TTC549 (cell line): ENCODE measurements around the gene SORD.
A peak's percentile ranks its signal among the peaks of the same experiment; 100 is the strongest.
"Not testable (repeated sequence)": the region's sequence is repeated elsewhere in the genome, so short reads cannot be mapped to it uniquely, and the experiment has no call there.

Source experiments
- FAIRE-seq: peaks from 2 replicates; lab custom pipeline; 2012; peaks lifted over from hg19 to GRCh38; lab: Jason Lieb, UNC

SORD gene

DNA sequence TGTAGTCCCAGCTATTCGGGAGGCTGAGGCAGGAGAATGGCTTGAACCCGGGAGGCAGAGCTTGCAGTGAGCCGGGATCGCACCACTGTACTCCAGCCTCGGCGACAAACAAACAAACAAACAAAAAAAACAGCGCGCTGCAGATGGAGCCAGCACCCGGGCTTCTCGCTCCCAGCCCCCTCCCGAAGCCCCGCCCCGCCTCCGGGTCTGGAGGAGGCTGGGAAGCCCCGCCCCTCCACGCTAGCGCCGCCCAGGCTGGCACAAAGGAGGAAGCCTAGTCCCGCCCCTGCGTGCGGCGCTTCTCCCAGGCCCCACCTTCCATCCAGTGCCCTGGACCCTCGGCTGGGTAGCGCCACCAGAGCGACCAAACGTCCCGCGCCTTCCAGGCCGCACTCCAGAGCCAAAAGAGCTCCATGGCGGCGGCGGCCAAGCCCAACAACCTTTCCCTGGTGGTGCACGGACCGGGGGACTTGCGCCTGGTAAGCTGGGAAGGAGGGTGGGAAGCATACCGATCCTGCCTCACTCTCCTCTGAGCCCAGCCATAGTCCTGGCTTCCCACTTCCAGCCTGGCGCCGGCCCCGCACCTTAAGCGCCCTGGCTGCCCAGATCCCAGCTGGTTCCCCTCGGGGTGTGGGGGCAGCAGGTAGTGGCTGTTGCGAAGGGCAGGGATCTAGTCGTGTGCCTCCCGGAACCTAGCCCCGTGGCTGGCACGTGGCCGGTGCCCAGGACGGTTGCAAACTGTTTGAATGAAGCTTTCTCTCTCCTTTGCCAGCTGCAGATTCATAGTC is at the start of gene SORD:
Gene SORD, plus strand, starts transcription at position 325 of the 788 bp plus-strand sequence. Its CDS starts 89 bp downstream, at position 414.
- no peak for FAIRE-seq

DNA sequence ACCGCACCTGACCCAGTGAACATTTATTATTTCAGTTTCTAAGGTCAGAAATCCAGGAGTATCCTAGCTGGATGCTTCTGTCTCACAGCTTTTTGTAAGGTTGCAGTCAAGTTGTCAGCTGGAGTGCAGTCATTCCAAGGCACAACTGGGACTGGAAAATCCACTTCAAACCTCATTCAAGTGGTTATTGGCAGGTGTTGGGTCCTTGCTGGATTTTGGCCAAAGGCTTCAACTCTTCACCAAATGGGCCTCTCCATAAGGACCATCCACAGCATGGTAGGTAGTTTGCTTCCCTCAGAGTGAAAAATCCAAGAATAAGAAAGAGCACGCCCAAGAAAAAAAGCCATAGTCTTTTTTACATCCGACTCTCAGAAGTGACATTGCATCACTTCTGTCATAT is 46.8 kb upstream of the SORD start:
- not testable (repeated sequence) for FAIRE-seq

DNA sequence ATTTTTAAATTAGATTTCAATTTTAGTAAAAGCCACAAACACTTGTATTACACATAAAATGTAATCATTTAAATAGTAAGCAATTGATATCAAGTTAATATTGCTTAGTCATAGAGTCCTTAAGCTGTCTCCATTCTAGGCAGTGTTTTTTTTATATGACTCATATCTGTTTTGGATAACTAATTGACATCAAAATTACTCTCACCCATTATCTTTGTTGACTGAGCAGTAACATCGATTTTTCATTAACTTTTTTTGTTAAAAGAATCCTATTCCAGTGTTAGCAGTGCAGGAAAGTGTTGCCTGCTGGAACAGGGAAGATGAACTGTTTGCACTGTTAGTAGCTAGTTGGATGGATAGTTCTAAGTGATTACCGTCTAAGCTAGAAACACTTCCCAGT is 45.2 kb upstream of the SORD start:
- FAIRE-seq, result peak; percentile 23

DNA sequence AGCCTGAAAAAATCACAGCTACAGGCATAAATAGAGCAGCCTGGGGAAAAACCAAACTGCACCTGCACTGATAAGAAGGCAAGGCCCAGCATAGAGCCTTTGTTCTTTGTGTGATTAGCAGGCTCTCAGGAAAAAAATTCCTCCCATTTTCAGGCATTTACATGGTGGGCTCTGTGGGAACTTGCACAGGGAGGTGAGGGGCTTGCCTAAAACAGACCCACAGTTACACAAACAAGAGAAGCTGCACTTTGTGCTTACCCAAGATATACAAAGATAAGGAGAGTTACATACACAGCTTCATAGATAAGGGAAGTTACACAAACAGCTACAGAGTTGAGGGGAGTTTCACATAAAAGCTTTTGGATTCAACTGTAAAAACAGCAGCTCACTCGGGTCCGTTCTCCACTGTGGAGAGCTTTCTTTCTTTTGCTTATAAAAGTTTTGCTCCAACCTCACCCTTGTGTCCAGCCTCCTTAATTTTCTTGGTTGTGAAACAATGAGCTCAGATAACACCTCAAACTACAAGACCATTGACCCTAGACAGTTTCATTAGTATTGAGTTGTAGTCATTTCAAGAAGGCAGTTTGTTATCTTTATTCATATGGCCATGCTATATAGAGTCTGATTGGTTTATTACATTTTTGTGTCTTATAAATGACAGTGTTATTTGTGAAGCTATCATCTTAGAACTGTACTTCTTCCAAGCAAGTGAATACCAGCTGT is 43.2 kb upstream of the SORD start:
- not testable (repeated sequence) for FAIRE-seq

DNA sequence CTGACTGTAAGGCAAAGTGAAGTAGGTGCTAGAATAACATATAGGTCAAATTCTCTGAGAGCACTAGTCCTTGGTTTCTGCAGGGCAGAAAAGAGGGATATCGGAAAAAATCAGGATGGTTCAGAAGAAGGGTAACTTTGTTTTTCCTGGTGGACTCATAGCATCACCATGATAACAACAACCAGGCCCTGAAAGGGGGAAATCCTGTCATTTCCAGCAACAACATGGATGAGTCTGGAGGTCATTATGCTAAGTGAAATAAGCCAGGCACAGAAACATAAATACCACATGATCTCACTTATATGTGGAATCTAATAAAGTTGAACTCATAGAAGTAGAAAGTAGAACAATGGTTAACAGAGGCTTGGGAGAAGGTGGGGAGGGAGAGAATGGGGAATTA is 38.9 kb upstream of the SORD start:
- not testable (repeated sequence) for FAIRE-seq

DNA sequence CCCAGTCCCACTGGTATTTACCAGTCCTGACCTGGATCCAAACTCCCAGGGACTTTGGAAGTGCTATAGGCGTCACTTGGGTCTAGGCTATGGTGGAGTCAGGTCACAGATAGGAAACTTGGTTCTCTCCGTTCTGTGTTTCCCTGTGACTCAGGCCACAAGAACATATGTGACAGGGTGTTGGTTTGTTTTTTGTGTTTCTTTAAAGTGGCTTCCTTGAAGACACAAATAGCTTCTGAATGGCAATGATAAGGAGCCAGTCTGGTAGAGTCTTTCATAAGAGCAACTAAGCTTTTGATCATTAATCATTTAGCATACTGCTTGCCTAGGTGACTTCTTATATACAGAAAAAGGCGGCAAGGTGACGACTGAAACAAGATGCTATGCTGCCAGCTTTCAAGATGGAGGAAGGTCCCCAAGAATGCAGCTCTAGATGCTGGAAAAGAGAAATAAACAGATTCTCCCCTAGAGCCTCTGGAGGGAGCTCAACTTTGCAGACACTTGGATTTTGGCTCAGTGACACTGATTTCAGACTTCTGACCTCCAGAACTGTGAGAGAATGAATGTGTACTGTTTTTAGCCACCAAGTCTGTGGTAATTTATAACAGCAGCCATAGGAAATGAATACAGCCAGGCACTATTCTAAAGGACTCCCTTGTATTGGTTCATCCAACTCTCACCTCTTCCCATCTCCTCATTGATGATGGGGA is 36.5 kb upstream of the SORD start:
- FAIRE-seq, result not testable (repeated sequence)

DNA sequence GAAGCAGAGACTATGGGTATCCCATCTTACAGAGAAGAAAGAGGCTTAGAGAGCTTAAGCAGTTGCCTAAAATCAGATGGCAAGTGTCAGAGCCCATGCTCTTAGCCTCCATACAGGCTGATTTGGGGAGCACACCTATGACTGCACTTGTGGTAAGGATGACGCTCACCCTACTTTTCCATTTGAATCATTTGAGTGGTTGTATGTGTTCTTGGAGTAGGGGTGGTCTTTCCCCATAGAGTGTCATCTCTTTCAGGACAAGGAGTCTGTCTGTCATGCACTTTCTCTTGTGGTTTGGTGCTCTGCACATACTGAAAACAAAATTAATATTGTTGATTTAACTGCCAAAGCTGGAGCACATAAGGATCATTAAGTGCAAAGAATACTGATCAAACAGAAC is 35.3 kb upstream of the SORD start:
- FAIRE-seq, result not testable (repeated sequence)

DNA sequence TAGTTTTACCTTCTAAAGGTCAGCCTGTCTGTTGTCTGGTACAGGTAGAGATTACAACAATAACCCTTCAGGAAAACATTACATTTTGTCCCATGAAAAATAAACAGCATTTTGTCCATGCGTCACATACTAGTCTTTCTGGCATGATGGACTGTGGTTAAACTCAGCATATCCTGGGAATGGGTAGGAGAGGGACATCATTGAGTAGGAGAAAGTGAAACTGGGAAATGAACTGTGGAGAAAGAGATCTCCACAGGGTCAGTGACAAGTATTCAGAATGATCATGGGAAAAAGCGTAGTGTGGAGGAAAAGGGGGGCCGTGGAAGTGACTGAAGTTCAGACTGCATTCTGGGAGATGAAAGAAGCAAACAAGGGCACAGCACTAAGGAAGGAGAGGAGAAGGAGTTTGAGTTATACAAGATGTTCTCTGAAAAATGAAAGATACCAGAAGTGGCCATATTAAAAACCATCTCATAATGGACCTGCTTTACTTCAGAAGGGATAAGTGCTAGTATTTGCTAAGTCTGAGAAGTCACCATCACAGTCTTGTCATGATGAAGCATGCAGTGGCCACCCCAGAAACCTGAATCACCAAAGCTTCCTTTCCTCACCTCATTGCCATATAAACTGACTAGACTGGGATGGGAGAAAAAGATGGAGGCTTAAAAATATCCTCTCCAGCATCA is 34.7 kb upstream of the SORD start:
- not testable (repeated sequence) for FAIRE-seq

DNA sequence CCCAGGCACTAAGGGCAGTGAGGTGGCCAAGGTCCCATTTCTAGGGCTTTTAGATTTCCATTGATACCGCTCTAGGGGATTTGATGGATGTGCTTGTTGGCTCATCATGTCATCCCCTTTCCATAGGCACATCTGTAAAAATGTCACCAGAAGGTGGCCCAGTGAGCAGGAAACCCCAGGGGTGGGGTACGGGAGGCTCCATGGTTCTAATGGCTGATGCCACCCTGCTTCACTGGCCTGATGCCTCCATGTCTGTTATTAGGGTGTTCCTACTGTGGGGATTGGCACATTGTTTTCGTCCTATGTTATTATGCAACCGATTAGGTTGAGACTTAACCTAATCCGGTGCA is 34.1 kb upstream of the SORD start:
- not testable (repeated sequence) for FAIRE-seq

DNA sequence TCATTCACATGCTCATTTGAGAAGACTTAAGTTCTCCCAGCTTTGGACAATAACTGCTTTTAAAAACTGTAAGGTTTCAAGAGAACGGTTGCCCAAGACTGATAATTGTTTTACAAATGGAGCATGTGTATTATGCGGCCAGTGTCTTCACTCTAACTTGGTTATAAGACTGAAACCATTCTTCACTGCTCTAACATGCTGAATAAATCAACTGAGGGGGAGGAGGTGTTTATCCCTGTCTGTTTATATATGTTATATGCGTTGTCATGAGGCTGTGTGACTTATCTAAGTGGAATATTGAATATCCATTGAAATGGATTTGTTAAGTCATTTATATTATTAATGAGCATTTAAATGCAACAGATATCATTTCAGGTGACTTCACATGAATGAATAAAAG is 25.4 kb upstream of the SORD start:
- not testable (repeated sequence) for FAIRE-seq

DNA sequence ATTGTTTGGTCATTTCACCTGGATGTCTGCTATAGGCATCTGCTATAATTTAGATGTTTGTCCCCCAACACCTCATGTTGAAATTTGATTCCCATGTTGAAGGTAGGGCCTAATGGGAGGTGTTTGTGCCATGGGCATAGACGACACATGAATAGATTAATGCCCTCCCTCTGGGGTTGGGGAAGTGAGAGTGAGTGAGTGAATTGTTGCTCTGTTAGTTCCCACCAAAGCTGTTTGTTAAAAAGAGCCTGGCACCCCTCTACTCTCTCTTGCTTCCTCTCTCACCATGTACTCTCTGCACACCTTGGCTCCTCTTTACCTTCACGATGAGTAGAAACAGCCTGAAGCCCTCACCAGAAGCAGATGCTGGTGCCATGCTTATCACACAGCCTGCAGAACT is 23.9 kb upstream of the SORD start:
- no peak for FAIRE-seq

DNA sequence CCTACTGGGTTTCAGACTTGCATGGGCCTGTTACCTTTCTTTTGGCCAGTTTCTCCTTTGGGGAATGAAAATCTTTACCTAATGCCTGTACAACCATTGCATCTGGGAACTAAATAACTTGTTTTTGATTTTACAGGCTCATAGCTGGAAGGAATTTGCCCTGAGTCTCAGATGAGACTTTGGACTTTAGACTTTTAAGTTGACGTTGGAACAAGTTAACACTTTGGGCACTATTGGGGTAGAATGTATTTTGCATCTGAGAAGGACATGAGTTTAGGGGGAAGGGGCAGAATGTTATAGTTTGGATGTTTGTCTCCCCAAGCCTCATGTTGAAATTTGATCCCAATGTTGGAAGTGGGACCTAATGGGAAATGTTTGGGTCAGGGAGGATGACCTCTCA is 21.8 kb upstream of the SORD start:
- not testable (repeated sequence) for FAIRE-seq

DNA sequence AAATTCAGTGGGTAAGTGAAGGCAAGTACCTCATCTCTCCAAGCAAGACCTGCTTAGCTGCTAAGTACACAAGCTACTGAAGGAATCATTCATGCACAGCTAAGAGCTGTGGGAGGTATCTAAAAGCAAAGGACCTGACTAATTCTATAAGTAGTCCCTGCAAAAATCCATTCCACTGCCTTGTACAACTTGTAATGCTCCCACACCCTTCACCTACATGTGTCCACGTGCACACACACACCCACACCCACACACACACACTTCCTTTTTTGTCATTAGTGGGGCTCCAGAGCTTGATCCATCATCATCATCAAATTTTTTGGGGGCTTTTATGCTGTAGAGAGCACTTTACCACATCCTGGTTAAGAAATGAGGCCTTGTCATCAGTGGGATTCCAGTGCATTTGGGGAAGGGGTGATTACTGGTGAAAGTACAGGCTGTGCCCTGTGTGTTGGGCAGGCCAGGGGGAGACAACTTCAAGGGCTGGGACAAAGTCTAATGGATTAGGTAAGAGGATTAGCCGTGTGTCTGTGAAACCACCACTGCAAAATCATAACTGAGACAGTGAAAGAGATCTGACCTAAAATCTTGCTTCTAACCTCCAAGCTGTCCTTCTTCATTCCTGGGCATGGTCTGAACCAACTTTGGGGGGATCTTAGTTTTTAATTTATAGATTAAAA is 19.1 kb upstream of the SORD start:
- FAIRE-seq, result not testable (repeated sequence)

DNA sequence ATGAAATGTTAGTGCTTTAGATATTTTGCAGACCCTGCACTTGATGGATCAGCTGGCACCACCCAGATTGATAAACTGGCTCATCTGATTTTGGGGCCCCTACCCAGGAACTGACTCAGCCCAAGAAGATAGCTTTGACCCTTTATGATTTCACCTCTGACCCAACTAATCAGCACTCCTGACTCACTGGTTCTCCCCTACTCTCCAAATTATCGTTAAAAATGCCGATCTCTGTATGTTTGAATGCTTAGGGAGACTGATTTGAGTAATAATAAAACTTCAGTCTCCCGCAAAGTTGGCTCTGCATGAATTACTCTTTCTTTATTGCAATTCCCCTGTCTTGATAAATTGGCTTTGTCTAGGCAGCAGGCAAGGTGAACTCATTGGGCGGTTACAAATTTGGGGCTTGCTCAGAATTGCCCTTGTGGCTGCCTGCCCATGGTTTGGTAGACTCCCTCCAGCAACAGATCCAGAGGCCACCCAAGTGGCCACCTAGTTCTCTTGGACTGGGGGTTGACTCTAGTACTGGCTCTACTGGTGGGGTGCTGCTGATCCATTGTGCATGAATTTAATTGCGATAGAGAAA is 18.3 kb upstream of the SORD start:
- not testable (repeated sequence) for FAIRE-seq

DNA sequence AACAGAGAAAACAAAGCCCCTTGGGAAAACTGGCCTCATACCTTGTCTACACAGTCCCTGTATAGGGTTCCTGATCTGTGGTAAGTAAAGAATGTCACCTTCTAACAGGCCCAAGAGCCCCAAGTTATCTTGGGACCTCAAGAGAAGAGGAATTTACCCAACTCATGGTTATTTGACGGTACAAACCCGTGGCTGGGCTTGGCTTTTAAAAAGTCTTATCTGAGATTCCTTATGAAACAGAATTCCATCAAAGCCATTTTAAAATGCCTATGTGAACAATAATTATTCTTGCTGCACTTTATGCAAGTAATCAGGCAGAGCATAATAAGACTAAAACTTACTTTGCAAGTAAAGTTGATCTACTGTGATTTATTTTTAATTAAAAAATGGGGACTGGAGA is 13.9 kb upstream of the SORD start:
- FAIRE-seq, result no peak

DNA sequence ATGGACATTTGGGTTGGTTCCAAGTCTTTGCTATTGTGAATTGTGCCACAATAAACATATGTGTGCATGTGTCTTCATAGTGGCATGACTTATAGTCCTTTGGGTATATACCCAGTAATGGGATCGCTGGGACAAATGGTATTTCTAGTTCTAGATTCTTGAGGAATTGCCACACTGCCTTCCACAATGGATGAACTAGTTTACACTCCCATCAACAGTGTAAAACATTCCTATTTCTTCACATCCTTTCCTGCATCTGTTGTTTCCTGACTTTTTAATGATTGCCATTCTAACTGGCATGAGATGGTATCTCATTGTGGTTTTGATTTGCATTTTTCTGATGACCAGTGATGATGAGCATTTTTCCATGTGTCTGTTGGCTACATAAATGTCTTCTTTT is 7.9 kb upstream of the SORD start:
- not testable (repeated sequence) for FAIRE-seq

DNA sequence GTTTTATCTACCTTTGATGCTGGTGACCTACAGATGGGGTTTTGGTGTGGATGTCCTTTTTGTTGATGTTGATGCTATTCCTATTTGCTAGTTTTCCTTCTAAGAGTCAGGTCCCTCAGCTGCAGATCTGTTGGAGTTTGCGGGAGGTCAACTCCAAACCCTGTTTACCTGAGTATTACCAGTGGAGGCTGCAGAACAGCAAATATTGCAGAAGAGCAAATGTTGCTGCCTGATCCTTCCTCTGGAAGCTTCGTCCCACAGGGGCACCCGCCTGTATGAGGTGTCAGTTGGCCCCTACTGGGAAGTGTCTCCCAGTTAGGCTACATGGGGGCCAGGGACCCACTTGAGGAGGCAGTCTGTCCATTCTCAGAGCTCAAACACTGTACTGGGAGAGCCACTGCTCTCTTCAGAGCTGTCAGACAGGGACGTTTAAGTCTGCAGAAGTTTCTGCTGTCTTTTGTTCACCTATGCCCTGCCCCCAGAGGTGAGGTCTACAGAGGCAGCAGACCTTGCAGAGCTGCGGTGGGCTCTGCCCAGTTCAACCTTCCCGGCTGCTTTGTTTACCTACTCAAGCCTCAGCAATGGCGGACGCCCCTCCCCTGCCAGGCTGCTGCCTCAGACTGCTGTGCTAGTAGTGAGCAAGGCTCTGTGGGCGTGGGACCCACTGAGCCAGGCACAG is 2.6 kb upstream of the SORD start:
- not testable (repeated sequence) for FAIRE-seq

DNA sequence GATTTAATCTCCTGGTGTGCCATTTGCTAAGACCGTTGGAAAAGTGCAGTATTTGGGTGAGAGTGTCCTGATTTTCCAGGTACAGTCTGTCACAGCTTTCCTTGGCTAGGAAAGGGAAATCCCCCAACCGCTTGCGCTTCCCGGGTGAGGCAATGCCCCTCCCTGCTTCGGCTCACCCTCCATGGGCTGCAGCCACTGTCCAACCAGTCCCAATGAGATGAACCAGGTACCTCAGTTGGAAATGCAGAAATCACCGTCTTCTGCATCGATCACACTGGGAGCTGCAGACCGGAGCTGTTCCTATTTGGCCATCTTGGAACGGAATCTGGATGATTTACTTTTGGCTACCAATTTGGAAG is 2.1 kb upstream of the SORD start:
- FAIRE-seq, result not testable (repeated sequence)

DNA sequence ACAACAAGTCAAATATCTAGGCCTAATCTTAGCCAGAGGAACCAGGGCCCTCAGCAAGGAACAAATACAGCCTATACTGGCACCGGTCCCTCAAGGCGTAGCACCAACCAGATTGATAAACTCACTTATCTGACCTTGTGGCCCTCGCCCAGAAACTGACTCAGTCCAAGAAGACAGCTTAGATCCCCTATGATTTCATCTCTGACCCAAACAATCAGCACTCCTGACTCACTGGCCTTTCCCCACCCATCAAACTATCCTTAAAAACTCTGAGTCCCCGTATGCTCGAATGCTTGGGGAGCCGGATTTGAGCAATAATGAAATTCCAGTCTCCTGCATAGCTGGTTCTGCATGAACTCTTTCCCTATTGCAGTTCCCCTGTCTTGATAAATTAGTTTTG is 1.6 kb upstream of the SORD start:
- FAIRE-seq, result no peak

DNA sequence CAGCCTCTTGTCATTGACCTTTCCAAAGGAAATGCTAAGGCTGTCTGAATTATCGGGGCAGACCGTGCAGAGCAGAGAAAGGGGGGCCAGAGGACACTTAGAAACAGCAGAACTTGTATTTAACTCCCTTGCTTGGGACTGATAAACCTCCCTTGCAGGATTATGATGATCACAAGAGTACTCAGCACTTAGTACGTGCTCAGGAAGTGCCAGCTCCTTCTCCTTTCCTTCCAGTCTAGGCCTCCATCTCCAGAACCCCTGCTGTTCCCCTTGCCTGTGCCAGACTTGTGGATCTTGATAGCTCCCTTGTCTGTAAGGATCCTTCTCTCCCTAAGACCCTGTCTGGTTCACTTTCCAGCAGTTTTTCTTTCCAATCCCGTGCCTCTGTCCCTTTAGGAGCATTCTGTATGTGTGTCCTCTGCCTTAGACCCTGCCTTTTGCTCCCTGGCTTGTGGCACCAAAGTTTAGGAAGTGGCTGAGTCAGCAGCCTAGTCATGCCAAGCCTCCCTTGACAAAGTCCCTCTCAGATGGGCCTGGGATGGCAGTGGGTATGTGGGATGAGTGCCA is 747 bp downstream of the SORD start:
- no peak for FAIRE-seq

DNA sequence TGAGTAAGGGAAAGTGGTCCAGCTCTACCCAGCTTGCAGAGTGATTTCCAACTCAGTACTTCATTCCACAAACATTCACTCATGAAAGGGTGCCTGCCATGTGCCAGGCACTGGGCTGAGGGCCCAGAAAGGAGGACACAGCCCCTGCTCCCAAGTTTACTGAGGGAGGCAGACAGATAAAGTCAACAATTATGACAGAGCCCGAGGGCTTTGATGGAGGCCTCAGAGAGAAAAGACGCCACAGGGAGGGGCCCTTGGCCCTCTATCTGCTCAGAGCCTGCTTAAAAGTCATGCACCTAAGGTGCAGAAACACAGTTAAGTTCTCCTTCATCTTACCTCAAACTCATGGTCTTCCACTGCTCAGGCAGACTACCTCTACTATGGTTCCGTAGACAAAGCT is 1.7 kb downstream of the SORD start:
- FAIRE-seq, result not testable (repeated sequence)
